Upper lobe of right lung (tissue), 1 donor: ENCODE data around the gene COX4I1. TPM values are rescaled to one million over a fixed set of nuclear protein-coding genes. Genes with fewer than 3 reads are reported as not detected.

Experiments used
- ATAC-seq: fragments of 200-7000 bp; cut with Tn5 transposase; one replicate; pipeline ENCODE4 v1.9.1; 2020; ENCODE audit warnings: mild to moderate bottlenecking, moderate library complexity
- DNase-seq: peaks from one replicate; pipeline ENCODE4 v3.0.0-alpha.2; 2020
- H3K27ac ChIP-seq: fragments of 200-600 bp; one replicate; pipeline ENCODE4 v1.8.0; 2022
- H3K27me3 ChIP-seq: fragments of 200-600 bp; one replicate; pipeline ENCODE4 v1.8.0; 2022; ENCODE audit warnings: mild to moderate bottlenecking
- H3K36me3 ChIP-seq: fragments of 200-600 bp; one replicate; pipeline ENCODE4 v1.8.0; 2022
- H3K4me1 ChIP-seq: fragments of 200-600 bp; one replicate; pipeline ENCODE4 v1.8.0; 2022
- H3K4me3 ChIP-seq: fragments of 200-600 bp; one replicate; pipeline ENCODE4 v1.8.0; 2022; ENCODE audit warnings: mild to moderate bottlenecking
- H3K9me3 ChIP-seq: fragments of 200-600 bp; one replicate; pipeline ENCODE4 v1.8.0; 2022
- CTCF ChIP-seq: fragments of 200-600 bp; IDR thresholded peaks from one replicate; pipeline ENCODE4 v1.8.0; 2022; ENCODE audit warnings: antibody characterized with exemption
- intact Hi-C: fragments of 100-400 bp; cut with DNase I; formaldehyde crosslinking; loops from one replicate; pipeline ENCODE4 v1.11.0; 2022
- total RNA-seq: library from RNA; stranded (reverse); fragmentation: NEBNext Ultra II Directional; extraction: Animal tissue kit (Norgen Biotek cat#: 25700); gene quantifications from one replicate; pipeline ENCODE4 v1.2.1, GENCODE V29; 2021
- donor health status: DM: no; HTN: yes; CAD: no; lungs with severe emphysema.

Gene COX4I1
- total RNA-seq, 1 donor from 2014 or later, result 382 TPM

DNA sequence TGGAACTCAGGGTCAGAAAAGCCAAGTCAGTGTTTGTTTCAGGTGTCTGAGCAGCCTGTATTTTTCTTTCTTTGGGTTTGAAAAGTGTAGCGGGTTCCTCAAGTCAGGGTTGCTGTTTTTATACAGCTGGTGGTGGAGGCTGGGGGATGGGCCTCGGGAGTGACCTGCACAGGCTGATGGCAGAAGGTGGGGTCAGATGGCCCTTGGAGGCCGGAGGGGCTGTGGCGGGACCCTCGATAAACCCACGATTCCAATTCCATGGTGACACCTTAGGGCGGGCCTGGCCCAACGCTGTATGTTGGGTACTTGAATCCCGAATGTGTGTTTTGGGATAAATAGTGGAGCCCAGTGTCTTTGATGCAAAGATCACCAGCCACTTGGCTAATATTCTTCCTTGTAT lies 28.7 kb downstream of the COX4I1 start:
- no peaks in the 10 kb centered on the region for H3K4me1 ChIP-seq
- DNase-seq, result no peak
- no peak for TF ChIP-seq CTCF
- H3K9me3 ChIP-seq, result no peaks in the 10 kb centered on the region
- no peak for ATAC-seq
- H3K27me3 ChIP-seq, result peaks cover 7% of the 10 kb centered on the region
- H3K27ac ChIP-seq, result no peak overlapping the region
- no peaks in the 10 kb centered on the region for H3K36me3 ChIP-seq
- intact Hi-C loops, result loop anchor here (10.0 kb wide), 1 partner anchor 697 kb away; no protein-coding TSS in a partner anchor
- no peak overlapping the region for H3K4me3 ChIP-seq

- ATAC-seq, result peak; percentile 28
These were observed 29.8 kb downstream of the COX4I1 start for GRCh38 chr16:85829171-85829719.

DNA sequence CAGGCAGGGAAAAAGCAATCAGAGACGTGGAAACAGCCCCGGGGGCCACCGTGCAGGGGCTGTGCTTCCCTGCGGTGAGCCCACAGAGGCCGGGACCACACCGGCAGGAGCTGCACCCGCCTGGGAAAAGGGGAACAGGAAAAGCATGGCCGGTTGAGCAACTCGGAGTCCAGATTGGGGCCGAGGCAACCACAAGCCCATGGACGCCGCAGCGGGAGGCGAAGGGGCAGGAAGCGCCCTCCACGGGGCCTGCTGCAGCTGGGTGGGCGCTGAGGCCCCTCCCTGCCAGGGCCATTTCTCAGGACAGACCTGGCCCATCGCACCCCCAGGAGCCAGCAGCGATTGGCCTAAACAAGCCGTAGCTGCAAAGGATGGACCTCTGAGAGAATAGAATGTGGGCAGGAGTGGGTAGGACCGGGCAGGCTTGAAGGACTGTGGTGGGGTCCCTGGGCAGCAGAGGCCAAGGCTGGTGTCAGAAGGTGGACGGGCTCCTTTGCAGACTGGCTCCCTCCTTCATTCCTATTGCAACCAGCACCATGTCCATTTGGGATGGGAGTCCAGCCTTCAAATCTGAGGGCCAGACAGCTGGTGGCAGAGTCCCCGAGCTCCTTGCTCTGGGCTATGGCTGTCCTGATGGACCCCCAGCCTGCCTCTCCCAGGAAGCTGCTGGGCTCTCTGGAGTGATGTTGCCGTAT lies 30.4 kb downstream of the COX4I1 start:
- Histone ChIP-seq H3K36me3 (no peaks in the 10 kb centered on the region), H3K27ac (no peak overlapping the region), H3K4me3 (no peak overlapping the region), H3K4me1 (no peaks in the 10 kb centered on the region), H3K9me3 (no peaks in the 10 kb centered on the region), H3K27me3 (peaks cover 7% of the 10 kb centered on the region)
- ATAC-seq (peak; percentile 83), DNase-seq (peak; percentile 82)
- intact Hi-C loops, result loop anchor here (10.0 kb wide), 1 partner anchor 695 kb away; no protein-coding TSS in a partner anchor
- TF ChIP-seq CTCF, result no peak

More at GRCh38 chr16:85829171-85829719, 29.8 kb downstream of the COX4I1 start:
- DNase-seq, result no peak
- Histone ChIP-seq H3K9me3 (no peaks in the 10 kb centered on the region), H3K4me1 (no peaks in the 10 kb centered on the region), H3K4me3 (no peak overlapping the region), H3K27ac (no peak overlapping the region), H3K36me3 (no peaks in the 10 kb centered on the region), H3K27me3 (peaks cover 7% of the 10 kb centered on the region)
- no peak for TF ChIP-seq CTCF
- intact Hi-C loops, result loop anchor here (10.0 kb wide), 1 partner anchor 696 kb away; no protein-coding TSS in a partner anchor

- Histone ChIP-seq H3K9me3 (no peaks in the 10 kb centered on the region), H3K4me1 (no peaks in the 10 kb centered on the region), H3K4me3 (no peak overlapping the region), H3K27ac (no peak overlapping the region), H3K36me3 (no peaks in the 10 kb centered on the region), H3K27me3 (peaks cover 7% of the 10 kb centered on the region)
- no peak for DNase-seq
- TF ChIP-seq CTCF, result no peak
- intact Hi-C loops, result no loop called here
- ATAC-seq, result no peak
These were observed 31.3 kb downstream of the COX4I1 start for GRCh38 chr16:85830821-85831220.

- Histone ChIP-seq H3K27ac (no peak overlapping the region), H3K4me3 (no peak overlapping the region), H3K36me3 (no peaks in the 10 kb centered on the region), H3K27me3 (peaks cover 12% of the 10 kb centered on the region), H3K9me3 (no peaks in the 10 kb centered on the region), H3K4me1 (no peaks in the 10 kb centered on the region)
- DNase-seq (no peak), ATAC-seq (no peak)
- intact Hi-C loops, result no loop called here
- TF ChIP-seq CTCF, result no peak
These were observed 33.2 kb downstream of the COX4I1 start for GRCh38 chr16:85832570-85833218.
